Kidney (tissue), 14 donors: ENCODE results near the gene IFI30. TPM values are rescaled to one million over a fixed set of nuclear protein-coding genes. Genes with fewer than 3 reads are reported as not detected.
A peak's percentile ranks its signal among the peaks of the same experiment; 100 is the strongest.

Source experiments
- DNase-seq, 5 donors: peaks; one replicate each; pipeline ENCODE4 v3.0.0-alpha.2; 2013 to 2020
- FAIRE-seq: peaks from 2 replicates; lab custom pipeline; 2012; peaks lifted over from hg19 to GRCh38; lab: Jason Lieb, UNC
- H3K27ac ChIP-seq, 2 donors: one replicate each; pipeline ENCODE4 v1.7.0; 2013; ENCODE audit warnings: low read depth in 2 of 2, low read length in 2 of 2, inconsistent platforms in 1 of 2
- H3K27me3 ChIP-seq: one replicate; pipeline ENCODE4 v1.7.1; 2013; ENCODE audit warnings: low read length, inconsistent platforms; ENCODE audit not compliant: control insufficient read depth, insufficient read depth
- H3K36me3 ChIP-seq, 3 donors: one replicate each; pipeline versions ENCODE4 v1.7.0 to v1.7.1; 2013; ENCODE audit warnings: low read length in 3 of 3, control low read depth in 1 of 3, inconsistent platforms in 1 of 3; ENCODE audit not compliant: insufficient read depth in 3 of 3, control insufficient read depth in 2 of 3
- H3K4me1 ChIP-seq, 3 donors: one replicate each; pipeline versions ENCODE4 v1.7.0 to v1.7.1; 2013; ENCODE audit warnings: low read length in 3 of 3, inconsistent platforms in 1 of 3, low read depth in 1 of 3; ENCODE audit not compliant: control insufficient read depth in 2 of 3, insufficient read depth in 2 of 3
- H3K4me3 ChIP-seq, 3 donors: one replicate each; pipeline versions ENCODE4 v1.7.0 to v1.8.1; 2013; ENCODE audit warnings: low read length in 3 of 3, control low read depth in 1 of 3, inconsistent platforms in 1 of 3
- H3K9ac ChIP-seq, 3 donors: one replicate each; pipeline versions ENCODE4 v1.7.0 to v1.7.1; 2013; ENCODE audit warnings: low read length in 3 of 3, control low read depth in 1 of 3, inconsistent platforms in 1 of 3
- H3K9me3 ChIP-seq, 3 donors: one replicate each; pipeline versions ENCODE4 v1.7.0 to v1.7.1; 2013; ENCODE audit warnings: low read length in 3 of 3, control low read depth in 1 of 3, inconsistent platforms in 1 of 3; ENCODE audit not compliant: control insufficient read depth in 2 of 3, insufficient read depth in 1 of 3
- CTCF ChIP-seq: IDR thresholded peaks from 3 replicates; pipeline ENCODE4 v1.5.1; 2012; ENCODE audit warnings: mild to moderate bottlenecking, moderate library complexity, borderline replicate concordance; ENCODE audit not compliant: insufficient read depth; ENCODE audit errors: extremely low read depth
- intact Hi-C: fragments of 100-400 bp; cut with DNase I; formaldehyde crosslinking; loops from one replicate; pipeline ENCODE4 v1.11.1; 2022
- polyA plus RNA-seq: library from polyadenylated mRNA; stranded (reverse); fragments of 350-450 nt; fragmentation: Illumina TruSeq; extraction: RNeasy Lipid Tissue Mini Kit (QIAGEN cat#74804); gene quantifications from one replicate; pipeline ENCODE4 v1.2.3, GENCODE V29; 2014; ENCODE audit warnings: low read depth, low replicate concordance; ENCODE audit not compliant: insufficient read depth
- total RNA-seq: library from RNA; stranded (reverse); fragmentation: NEBNext Ultra II Directional; extraction: Animal tissue kit (Norgen Biotek cat#: 25700); gene quantifications from one replicate; pipeline ENCODE4 v1.2.1, GENCODE V29; 2021
- donor health status: control.
- donor health status: control.
- donor health status: control.
- donor health status: control.
- donor health status: control.
- donor health status: DM: yes; HTN: yes; CAD: no.
- donor health status: Normal renal cell carcinoma (clear cell type).

Gene IFI30
- total and polyA plus RNA-seq, 2 donors from 2014 or later = 109 to 173 TPM

GRCh38 chr19:18194554-18195238 is 21.1 kb downstream of the IFI30 start:
- Histone ChIP-seq H3K36me3 (peaks cover 0 to 22% (median 8%) of the 10 kb centered on the region in 3 donors), H3K9me3 (no peaks in the 10 kb centered on the region), H3K27ac (peak overlapping the region in 1 of 2 donors; percentile 28), H3K9ac (peak overlapping the region in 1 of 3 donors; percentile 24), H3K27me3 (no peaks in the 10 kb centered on the region), H3K4me3 (peak overlapping the region in 1 of 3 donors; percentile 76), H3K4me1 (peaks cover 0 to 11% (median 9%) of the 10 kb centered on the region in 3 donors)
- intact Hi-C loops = loop anchor here (10.0 kb wide), 1 partner anchor 60 kb away; a partner anchor contains a TSS
- TF ChIP-seq CTCF = no peak
- DNase-seq (peak in 2 of 5 donors; percentile 33 to 67), FAIRE-seq (no peak)

GRCh38 chr19:18196511-18196845 is 22.9 kb downstream of the IFI30 start:
- Histone ChIP-seq H3K27me3 (no peaks in the 10 kb centered on the region), H3K4me3 (no peak overlapping the region), H3K9ac (no peak overlapping the region), H3K27ac (no peak overlapping the region), H3K36me3 (peaks cover 0 to 28% (median 8%) of the 10 kb centered on the region in 3 donors), H3K9me3 (no peaks in the 10 kb centered on the region), H3K4me1 (peaks cover 0 to 11% (median 9%) of the 10 kb centered on the region in 3 donors)
- DNase-seq = no peak
- intact Hi-C loops = loop anchor here (10.0 kb wide), 1 partner anchor 58 kb away; a partner anchor contains a TSS
- no peak for TF ChIP-seq CTCF
- FAIRE-seq = no peak

GRCh38 chr19:18197306-18197705 is 23.7 kb downstream of the IFI30 start:
- H3K27ac ChIP-seq = no peak overlapping the region
- DNase-seq (no peak), FAIRE-seq (no peak)
- peaks cover 0 to 13% (median 9%) of the 10 kb centered on the region in 3 donors for H3K4me1 ChIP-seq
- no peaks in the 10 kb centered on the region for H3K9me3 ChIP-seq
- peaks cover 0 to 28% (median 9%) of the 10 kb centered on the region in 3 donors for H3K36me3 ChIP-seq
- no peak overlapping the region for H3K9ac ChIP-seq
- H3K27me3 ChIP-seq = no peaks in the 10 kb centered on the region
- TF ChIP-seq CTCF = no peak
- H3K4me3 ChIP-seq = no peak overlapping the region
- intact Hi-C loops = loop anchor here (10.0 kb wide), 1 partner anchor 57 kb away; a partner anchor contains a TSS
